Measurements from ENCODE around the gene TCEAL8. TPM values are rescaled to one million over a fixed set of nuclear protein-coding genes. Genes with fewer than 3 reads are reported as not detected.

Gene TCEAL8
- total RNA-seq, 1 experiment from 2014 or later = 37.3 TPM

DNA sequence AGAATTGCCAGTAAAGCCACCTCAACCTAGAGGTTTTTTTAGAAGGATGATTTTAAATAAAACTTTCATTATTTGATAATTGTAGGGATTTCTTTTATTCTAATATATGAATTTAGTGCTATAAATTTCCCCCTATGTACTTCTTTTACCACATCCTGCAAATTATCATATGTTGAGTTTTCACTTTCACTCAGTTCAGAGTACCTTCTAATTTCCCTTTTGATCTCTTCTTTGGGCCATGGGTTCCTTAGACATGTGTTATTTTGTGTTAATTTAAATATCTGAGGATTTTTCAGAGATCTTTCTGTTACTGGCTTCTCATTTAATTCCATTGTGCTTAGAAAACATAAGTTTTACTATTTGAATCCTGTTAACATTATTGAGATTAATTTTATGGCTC, 49.8 kb upstream of the TCEAL8 start (continued):
- TF ChIP-seq JUND (IDR thresholded peaks at IDR 0.05) = no peak
- no peak for TF ChIP-seq RAD21 (IDR thresholded peaks at IDR 0.05; ENCODE audit: low read depth)
- no peak for TF ChIP-seq CEBPB (IDR thresholded peaks at IDR 0.05; ENCODE audit: low read depth)
- no peak for TF ChIP-seq EZH2 (IDR thresholded peaks at IDR 0.05)
- no peak for TF ChIP-seq ZFX (IDR thresholded peaks at IDR 0.05)

DNA sequence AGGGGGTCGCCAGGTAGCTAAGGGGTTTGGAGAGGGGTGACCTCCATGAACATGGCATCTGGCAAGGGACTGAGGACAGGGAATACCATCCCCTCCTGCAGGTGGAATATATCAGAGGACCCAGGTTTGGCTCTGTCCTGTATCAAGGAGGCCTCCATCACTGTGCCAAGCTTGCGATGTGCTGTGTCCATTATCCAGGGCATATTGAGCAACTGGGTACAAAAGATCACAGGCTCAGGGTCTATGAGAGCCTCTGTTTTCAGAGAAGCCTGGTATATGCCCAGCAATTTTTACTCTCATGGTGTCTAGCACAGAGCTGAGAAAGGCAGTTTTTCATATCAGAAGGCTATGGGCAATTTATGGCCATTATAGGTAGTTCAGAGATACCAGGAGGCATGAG, 38.2 kb upstream of the TCEAL8 start:
- no peak overlapping the region for H3K4me3 ChIP-seq (replicated peaks in 1 of 2; ENCODE audit: low read depth in 1 of 2, low read length in 2 of 2)
- no peak overlapping the region for H2AFZ ChIP-seq (ENCODE audit: low read depth, low read length, poor library complexity, severe bottlenecking)
- H3K79me2 ChIP-seq (ENCODE audit: insufficient read depth, low read length) = no peaks in the 10 kb centered on the region
- no peaks in the 10 kb centered on the region for H4K20me1 ChIP-seq (ENCODE audit: insufficient read depth)
- RAD21 ChIA-PET (ENCODE audit: low non-redundant PET in 1 of 2, low total read pairs in 2 of 2, uncharacterized antibody in 2 of 2, unreplicated experiment in 2 of 2) = no interaction called here
- ATAC-seq (no peak), DNase-seq (ENCODE audit: low read depth, low spot score) (no peak)
- no TSS peak for BruUV-seq (replicated peaks)
- H3K27me3 ChIP-seq (ENCODE audit: insufficient read depth, low read length) = no peaks in the 10 kb centered on the region
- no peaks in the 10 kb centered on the region for H3K9me2 ChIP-seq (ENCODE audit: insufficient read depth)
- no peak overlapping the region for H3K9ac ChIP-seq (ENCODE audit: low read length)
- no peaks in the 10 kb centered on the region for H3K4me1 ChIP-seq (ENCODE audit: control insufficient read depth in 1 of 2, insufficient read depth in 2 of 2, low read length in 2 of 2)
- intact Hi-C loops (cut with micrococcal nuclease) = no loop called here
- TF ChIP-seq CBX3 (IDR thresholded peaks at IDR 0.05; ENCODE audit: low read depth) (no peak), ZNF274 (IDR thresholded peaks at IDR 0.05; ENCODE audit: low read depth, low read length) (no peak), POLR2AphosphoS5 (IDR thresholded peaks at IDR 0.05; ENCODE audit: low read depth, low read length) (no peak)
- TF ChIP-seq, protein P1, sequence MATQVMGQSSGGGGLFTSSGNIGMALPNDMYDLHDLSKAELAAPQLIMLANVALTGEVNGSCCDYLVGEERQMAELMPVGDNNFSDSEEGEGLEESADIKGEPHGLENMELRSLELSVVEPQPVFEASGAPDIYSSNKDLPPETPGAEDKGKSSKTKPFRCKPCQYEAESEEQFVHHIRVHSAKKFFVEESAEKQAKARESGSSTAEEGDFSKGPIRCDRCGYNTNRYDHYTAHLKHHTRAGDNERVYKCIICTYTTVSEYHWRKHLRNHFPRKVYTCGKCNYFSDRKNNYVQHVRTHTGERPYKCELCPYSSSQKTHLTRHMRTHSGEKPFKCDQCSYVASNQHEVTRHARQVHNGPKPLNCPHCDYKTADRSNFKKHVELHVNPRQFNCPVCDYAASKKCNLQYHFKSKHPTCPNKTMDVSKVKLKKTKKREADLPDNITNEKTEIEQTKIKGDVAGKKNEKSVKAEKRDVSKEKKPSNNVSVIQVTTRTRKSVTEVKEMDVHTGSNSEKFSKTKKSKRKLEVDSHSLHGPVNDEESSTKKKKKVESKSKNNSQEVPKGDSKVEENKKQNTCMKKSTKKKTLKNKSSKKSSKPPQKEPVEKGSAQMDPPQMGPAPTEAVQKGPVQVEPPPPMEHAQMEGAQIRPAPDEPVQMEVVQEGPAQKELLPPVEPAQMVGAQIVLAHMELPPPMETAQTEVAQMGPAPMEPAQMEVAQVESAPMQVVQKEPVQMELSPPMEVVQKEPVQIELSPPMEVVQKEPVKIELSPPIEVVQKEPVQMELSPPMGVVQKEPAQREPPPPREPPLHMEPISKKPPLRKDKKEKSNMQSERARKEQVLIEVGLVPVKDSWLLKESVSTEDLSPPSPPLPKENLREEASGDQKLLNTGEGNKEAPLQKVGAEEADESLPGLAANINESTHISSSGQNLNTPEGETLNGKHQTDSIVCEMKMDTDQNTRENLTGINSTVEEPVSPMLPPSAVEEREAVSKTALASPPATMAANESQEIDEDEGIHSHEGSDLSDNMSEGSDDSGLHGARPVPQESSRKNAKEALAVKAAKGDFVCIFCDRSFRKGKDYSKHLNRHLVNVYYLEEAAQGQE (IDR thresholded peaks at IDR 0.05; ENCODE audit: low read depth) = no peak
- POLR2A ChIA-PET = no interaction called here
- no peak overlapping the region for H3K27ac ChIP-seq (ENCODE audit: low read depth, low read length)
- CTCF ChIA-PET = no interaction called here
- H3K9me3 ChIP-seq (ENCODE audit: control insufficient read depth in 1 of 2, insufficient read depth in 1 of 2, low read depth in 1 of 2, low read length in 2 of 2) = no peaks in the 10 kb centered on the region
- no peaks in the 10 kb centered on the region for H3K36me3 ChIP-seq (ENCODE audit: control insufficient read depth in 1 of 2, insufficient read depth in 2 of 2, low read length in 2 of 2)
- H3K4me2 ChIP-seq (ENCODE audit: low read length) = no peak overlapping the region

All from HCT116 (cell line).